Spleen (tissue), 11 donors: Measurements from ENCODE around the gene C2orf92. TPM values are rescaled to one million over a fixed set of nuclear protein-coding genes. Genes with fewer than 3 reads are reported as not detected.

Source experiments
- DNase-seq: peaks from one replicate; pipeline ENCODE4 v3.0.0-alpha.2; 2020
- H3K27ac ChIP-seq, 8 donors: fragments of 200-600 bp; sonication (generic) in 7 of 8; 1 replicate in 4 of 8; 2 replicates in 4 of 8; pipeline versions ENCODE4 v1.5.0 to v1.8.0; 2016 to 2021; ENCODE audit warnings: inconsistent platforms in 4 of 8, mild to moderate bottlenecking in 4 of 8, moderate library complexity in 1 of 8
- H3K27me3 ChIP-seq, 7 donors: fragments of 200-600 bp; sonication (generic) in 6 of 7; replicated peaks in 1 of 7; 1 replicate in 4 of 7; 2 replicates in 3 of 7; pipeline versions ENCODE4 v1.5.0 to v1.8.0; 2016 to 2021; ENCODE audit warnings: inconsistent platforms in 3 of 7, mild to moderate bottlenecking in 1 of 7
- H3K36me3 ChIP-seq, 6 donors: fragments of 200-600 bp; sonication (generic) in 5 of 6; 1 replicate in 4 of 6; 2 replicates in 2 of 6; pipeline versions ENCODE4 v1.5.0 to v1.8.0; 2016 to 2021; ENCODE audit warnings: inconsistent platforms in 2 of 6
- H3K4me1 ChIP-seq, 6 donors: fragments of 200-600 bp; sonication (generic) in 5 of 6; 1 replicate in 3 of 6; 2 replicates in 3 of 6; pipeline versions ENCODE4 v1.5.0 to v1.8.0; 2016 to 2021; ENCODE audit warnings: inconsistent platforms in 3 of 6
- H3K4me3 ChIP-seq, 8 donors: fragments of 200-600 bp; sonication (generic) in 7 of 8; 1 replicate in 4 of 8; 2 replicates in 4 of 8; pipeline versions ENCODE4 v1.5.0 to v1.8.0; 2016 to 2021; ENCODE audit warnings: inconsistent platforms in 4 of 8, mild to moderate bottlenecking in 4 of 8, moderate library complexity in 2 of 8
- H3K9me3 ChIP-seq, 8 donors: fragments of 200-600 bp; sonication (generic) in 7 of 8; 1 replicate in 4 of 8; 2 replicates in 4 of 8; pipeline versions ENCODE4 v1.5.0 to v1.8.0; 2016 to 2021; ENCODE audit warnings: inconsistent platforms in 4 of 8
- CTCF ChIP-seq, 11 experiments: fragments of 200-600 bp in 7 of 11; fragments of 450-650 bp in 4 of 11; sonication (generic) in 4 of 11; IDR thresholded peaks in 8 of 11; conservative IDR thresholded peaks in 3 of 11; 1 replicate in 7 of 11; 2 replicates in 4 of 11; pipeline versions ENCODE4 v1.4.0 to v1.8.0; 2016 to 2021; ENCODE audit warnings: antibody characterized with exemption in 11 of 11, inconsistent platforms in 4 of 11, mild to moderate bottlenecking in 1 of 11
- POLR2A ChIP-seq, 3 donors: fragments of 450-650 bp; IDR thresholded peaks; one replicate each; pipeline ENCODE4 v1.5.1; 2017; ENCODE audit warnings: antibody characterized with exemption in 3 of 3, mild to moderate bottlenecking in 1 of 3
- POLR2AphosphoS5 ChIP-seq, 3 donors: sonication (generic); formaldehyde crosslinking; IDR thresholded peaks; one replicate each; pipeline ENCODE4 v1.5.1; 2017; ENCODE audit warnings: antibody characterized with exemption in 3 of 3
- whole genome bisulfite sequencing, 5 donors: extraction: QIAGEN DNeasy Blood & Tissue Kit in 3 of 5; methylation state at CpG; one replicate each; pipeline versions ENCODE4 v1.1.5 to v1.1.7; 2013 to 2018; 5-methylcytosine and 5-hydroxymethylcytosine counted together
- intact Hi-C: fragments of 100-400 bp; cut with DNase I; formaldehyde crosslinking; loops from one replicate; pipeline ENCODE4 v1.15.0; 2023; ENCODE audit warnings: low total_unique reads
- polyA plus RNA-seq, 3 donors: library from polyadenylated mRNA; stranded (reverse); fragments of 200-250 nt; gene quantifications; one replicate each; pipeline ENCODE4 v1.2.1, GENCODE V29; 2013
- total RNA-seq, 7 donors: library from RNA; depleted of rRNA in 3 of 7; stranded (reverse); fragments of >200 nt in 3 of 7; fragmentation: NEBNext Ultra II Directional in 4 of 7; extraction: Animal tissue kit (Norgen Biotek cat#: 25700) in 4 of 7; gene quantifications; one replicate each; pipeline versions ENCODE4 v1.1.0 to v1.2.1, GENCODE V29; 2016 to 2021
- donor health status: healthy with polysubstance abuse.
- donor health status: DM: no; HTN: no; CAD: no; lungs with moderate emphysema.
- donor health status: DM: no; HTN: no; CAD: no.
- donor health status: Bipolar disorder and iron deficiency.
- donor health status: healthy.
- donor health status: DM: no; HTN: no; CAD: no.
- donor health status: DM: yes; HTN: yes; CAD: no.

Gene C2orf92
- total and polyA plus RNA-seq, 10 donors: 5.7 to 33.6 (median 21.4) TPM

- no peak for DNase-seq
- Histone ChIP-seq H3K27me3 (no peaks in the 10 kb centered on the region), H3K4me3 (no peak overlapping the region), H3K9me3 (peaks cover 0 to 9% (median 2%) of the 10 kb centered on the region in 8 donors), H3K4me1 (peaks cover 20 to 38% (median 32%) of the 10 kb centered on the region in 6 donors), H3K36me3 (peaks cover 4 to 82% (median 42%) of the 10 kb centered on the region in 6 donors), H3K27ac (no peak overlapping the region)
- intact Hi-C loops: no loop called here
- TF ChIP-seq CTCF (IDR thresholded peaks at IDR 0.05 in 8 of 11, conservative IDR thresholded peaks at IDR 0.05 in 3 of 11): no peak
- TF ChIP-seq POLR2AphosphoS5 (IDR thresholded peaks at IDR 0.05): peak in 2 of 3 donors; percentile 27 to 53
- 93 to 96% (median 95%) methylated on average over 36 to 37 of the region's 37 CpGs for WGBS, 5 donors
Observed at GRCh38 chr2:97657986-97658690, 11.4 kb upstream of the C2orf92 start.

- 91 to 95% (median 94%) methylated on average over 13 of the region's 13 CpGs for WGBS, 5 donors
- no peak overlapping the region for H3K4me3 ChIP-seq
- H3K27ac ChIP-seq: no peak overlapping the region
- H3K4me1 ChIP-seq: peaks cover 20 to 41% (median 33%) of the 10 kb centered on the region in 6 donors
- intact Hi-C loops: no loop called here
- no peak for DNase-seq
- TF ChIP-seq POLR2AphosphoS5 (IDR thresholded peaks at IDR 0.05): no peak
- TF ChIP-seq CTCF (IDR thresholded peaks at IDR 0.05 in 8 of 11, conservative IDR thresholded peaks at IDR 0.05 in 3 of 11): no peak
- TF ChIP-seq POLR2A (IDR thresholded peaks at IDR 0.05): no peak
- H3K36me3 ChIP-seq: peaks cover 4 to 79% (median 41%) of the 10 kb centered on the region in 6 donors
- H3K27me3 ChIP-seq: no peaks in the 10 kb centered on the region
- peaks cover 0 to 7% (median 2%) of the 10 kb centered on the region in 8 donors for H3K9me3 ChIP-seq
Observed at GRCh38 chr2:97658691-97659157, 10.8 kb upstream of the C2orf92 start.

- H3K27me3 ChIP-seq: no peaks in the 10 kb centered on the region
- peaks cover 20 to 42% (median 34%) of the 10 kb centered on the region in 6 donors for H3K4me1 ChIP-seq
- DNase-seq: no peak
- peaks cover 0 to under 1% (median 0%) of the 10 kb centered on the region in 8 donors for H3K9me3 ChIP-seq
- H3K36me3 ChIP-seq: peaks cover 4 to 72% (median 38%) of the 10 kb centered on the region in 6 donors
- no peak for TF ChIP-seq CTCF (IDR thresholded peaks at IDR 0.05 in 8 of 11, conservative IDR thresholded peaks at IDR 0.05 in 3 of 11)
- TF ChIP-seq POLR2AphosphoS5 (IDR thresholded peaks at IDR 0.05): peak in 1 of 3 donors; percentile 38
- H3K27ac ChIP-seq: peak overlapping the region in 1 of 8 donors; percentile 98
- no peak overlapping the region for H3K4me3 ChIP-seq
- WGBS, 5 donors: 91 to 96% (median 93%) methylated on average over 25 to 29 of the region's 29 CpGs
- intact Hi-C loops: no loop called here
Observed at GRCh38 chr2:97659256-97660043, 10.1 kb upstream of the C2orf92 start.
